Gastrocnemius medialis (tissue), 4 donors: ENCODE measurements around the gene AURKAIP1.

Source experiments
- CTCF ChIP-seq, 5 experiments: fragments of 450-650 bp in 3 of 5; fragments of 200-600 bp in 2 of 5; sonication (generic) in 2 of 5; IDR thresholded peaks in 4 of 5; conservative IDR thresholded peaks in 1 of 5; 1 replicate in 4 of 5; 2 replicates in 1 of 5; pipeline ENCODE4 v1.5.1; 2016 to 2019; ENCODE audit warnings: antibody characterized with exemption in 5 of 5, mild to moderate bottlenecking in 3 of 5, moderate library complexity in 3 of 5
- POLR2A ChIP-seq, 2 donors: fragments of 450-650 bp; IDR thresholded peaks; one replicate each; pipeline ENCODE4 v1.6.1; 2017; ENCODE audit warnings: antibody characterized with exemption in 2 of 2, mild to moderate bottlenecking in 2 of 2, moderate library complexity in 2 of 2

GRCh38 chr1:1324084-1324523, 50.9 kb downstream of the AURKAIP1 start:
- TF ChIP-seq CTCF (IDR thresholded peaks at IDR 0.05 in 4 of 5, conservative IDR thresholded peaks at IDR 0.05 in 1 of 5), result no peak
- TF ChIP-seq POLR2A (IDR thresholded peaks at IDR 0.05), result no peak
